Anterior cingulate cortex (tissue), 58 donors: ENCODE measurements around the gene TGFBI.

Experiments used
- DNase-seq, 58 donors: peaks; one replicate each; lab custom pipeline; 2025; lab: John Stamatoyannopoulos, UW

The TGFBI gene

GRCh38 chr5:136028782-136029742 is at the start of gene TGFBI:
TGFBI (plus strand) TSS chr5:136028988; CDS start chr5:136029056, 68 bp downstream.
- DNase-seq, result peak in 5 of 58 donors; percentile 8 to 21 (median 12)

DNA sequence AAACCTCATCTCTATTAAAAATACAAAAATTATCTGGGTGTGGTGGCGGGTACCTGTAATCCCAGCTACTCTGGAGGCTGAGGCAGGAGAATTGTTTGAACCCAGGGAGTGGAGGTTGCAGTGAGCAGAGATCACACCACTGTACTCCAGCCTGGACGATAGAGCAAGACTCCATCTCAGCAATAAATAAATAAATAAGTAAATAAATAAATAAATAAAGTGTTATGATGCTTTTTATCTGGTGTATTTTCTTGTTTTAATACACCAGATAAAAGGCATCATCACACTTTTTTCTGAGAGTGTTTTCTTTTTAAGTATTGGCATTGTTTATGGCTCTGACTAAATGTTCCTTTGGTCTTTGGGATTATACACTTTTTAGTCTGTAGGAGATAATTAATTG is 49.8 kb upstream of the TGFBI start:
- DNase-seq, result no peak

DNA sequence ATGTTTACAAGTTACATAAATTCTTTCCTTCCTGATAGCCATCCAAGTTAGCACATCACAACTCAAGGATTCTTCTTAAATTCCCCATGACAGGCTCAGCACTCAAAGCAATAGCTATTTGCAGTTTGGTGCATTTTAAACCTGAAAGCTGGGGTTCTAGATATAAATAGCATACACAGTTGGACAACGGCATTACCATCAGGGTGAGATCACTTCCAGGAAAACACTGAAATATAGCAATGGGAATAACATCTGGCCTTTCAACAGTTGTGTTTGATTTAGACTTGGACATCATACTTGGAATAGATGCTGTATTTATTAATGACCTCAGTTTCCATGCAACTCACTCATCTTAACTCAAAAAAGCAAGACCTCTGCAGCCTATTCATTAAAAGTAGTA is 49.3 kb upstream of the TGFBI start:
- no peak for DNase-seq

GRCh38 chr5:135980620-135981019 is 48.2 kb upstream of the TGFBI start:
- no peak for DNase-seq

GRCh38 chr5:135985951-135986350 is 42.8 kb upstream of the TGFBI start:
- no peak for DNase-seq

- DNase-seq, result no peak
Measured at GRCh38 chr5:135986401-135986800, 42.4 kb upstream of the TGFBI start.

GRCh38 chr5:135986891-135987401 is 41.8 kb upstream of the TGFBI start:
- no peak for DNase-seq

GRCh38 chr5:135988546-135988945 is 40.2 kb upstream of the TGFBI start:
- DNase-seq, result no peak

DNA sequence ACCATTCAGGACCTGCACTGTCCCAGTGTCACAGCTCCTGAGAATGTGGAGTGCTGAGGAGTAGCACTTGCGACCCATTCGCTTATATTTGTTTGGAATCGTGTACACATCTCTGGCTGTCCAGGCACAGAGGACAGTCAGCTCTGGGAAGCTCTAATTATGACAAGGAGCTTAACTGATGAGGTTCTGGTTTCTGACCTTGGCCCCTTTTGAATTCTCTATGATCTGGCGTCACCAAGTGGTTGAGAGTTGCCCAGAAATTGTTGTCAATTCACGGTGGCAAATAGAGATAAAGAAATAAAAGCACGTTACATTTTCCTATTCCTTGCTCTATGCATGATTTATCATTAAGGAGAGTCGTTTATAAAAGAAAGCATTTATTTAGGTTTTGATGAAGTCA is 39.1 kb upstream of the TGFBI start:
- no peak for DNase-seq

DNA sequence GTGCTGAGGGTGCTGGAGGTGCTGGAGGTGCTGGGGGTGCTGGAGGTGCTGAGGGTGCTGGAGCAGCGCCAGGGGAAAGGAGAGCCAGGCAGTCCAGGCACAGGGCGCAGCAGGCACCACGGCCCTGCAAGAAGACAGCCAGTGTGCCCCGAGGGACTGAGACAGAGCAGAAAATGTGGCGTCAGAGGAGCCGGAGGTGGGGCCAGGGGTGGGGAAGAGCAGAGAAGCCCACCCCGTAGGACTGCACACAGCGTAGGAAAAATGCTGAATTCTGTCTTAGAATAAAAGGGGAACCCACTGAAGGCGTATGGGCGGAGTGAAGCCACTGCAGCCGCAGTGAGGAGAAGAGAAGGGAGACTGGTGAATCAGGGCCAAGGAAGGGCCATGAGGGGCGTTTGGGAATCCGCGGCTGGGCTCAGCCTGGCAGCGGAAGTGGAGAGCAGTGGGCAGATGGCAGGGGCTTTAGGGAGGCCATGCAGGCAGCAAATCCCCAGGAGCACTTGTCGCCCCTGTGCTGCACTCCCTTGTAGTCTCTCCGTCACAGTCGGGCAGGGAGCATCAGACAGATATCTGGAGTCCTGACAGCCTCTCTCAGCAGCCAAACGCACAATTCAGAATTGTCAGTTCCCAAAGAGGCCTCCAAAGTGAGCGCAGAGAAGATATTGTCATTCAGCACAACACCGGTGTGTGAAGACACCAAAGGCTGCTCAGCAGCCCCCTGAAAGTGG is 38.1 kb upstream of the TGFBI start:
- no peak for DNase-seq

- no peak for DNase-seq
Measured at GRCh38 chr5:135991429-135991828, 37.4 kb upstream of the TGFBI start.

DNA sequence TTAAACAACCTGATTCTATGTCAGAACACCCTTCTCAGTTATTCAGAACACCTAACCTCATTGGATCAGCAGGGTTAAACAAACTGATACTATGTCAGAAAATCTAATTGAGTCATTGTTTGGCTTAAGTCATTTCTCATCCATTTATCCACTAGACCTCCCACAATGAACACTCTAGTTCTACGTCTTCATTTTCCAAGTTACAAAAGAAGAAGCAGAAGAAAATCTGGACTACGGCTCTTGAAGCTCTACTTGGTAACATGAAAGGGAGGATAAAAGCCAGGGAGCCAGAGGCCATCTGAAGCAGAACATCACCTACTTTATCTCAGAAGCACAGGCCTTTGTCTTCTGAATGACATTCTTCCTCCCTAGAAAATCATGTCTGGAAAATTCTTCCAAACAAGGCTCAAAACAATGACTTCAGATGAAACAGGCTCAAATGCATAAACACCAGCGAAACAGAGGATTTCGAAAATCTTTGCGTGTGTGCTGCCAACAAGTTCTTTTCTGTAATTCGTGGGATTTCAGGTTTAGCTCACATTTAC is 35.4 kb upstream of the TGFBI start:
- no peak for DNase-seq

GRCh38 chr5:135993880-135994636 is 34.7 kb upstream of the TGFBI start:
- no peak for DNase-seq

- DNase-seq, result no peak
Measured at GRCh38 chr5:135995976-135996375, 32.8 kb upstream of the TGFBI start.

DNA sequence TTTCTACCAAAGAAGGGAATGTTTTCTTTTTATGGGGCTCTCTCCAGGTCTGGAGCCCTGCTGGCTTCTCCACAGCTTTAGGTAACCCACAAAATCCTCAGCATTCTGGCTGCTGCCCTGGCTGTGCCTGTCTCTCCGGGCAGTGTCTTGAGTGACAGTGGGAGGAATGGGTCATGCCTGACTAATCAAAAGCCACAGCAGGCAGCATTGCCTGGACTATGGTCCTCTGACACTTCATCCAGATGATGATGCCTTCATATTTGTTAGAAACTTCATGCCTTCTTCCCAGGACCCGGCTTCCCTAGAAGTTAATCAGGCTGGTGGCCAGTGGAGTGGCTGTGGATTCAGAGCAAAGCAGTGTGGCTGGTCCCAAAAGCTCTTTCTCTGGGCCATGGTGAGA is 32.2 kb upstream of the TGFBI start:
- DNase-seq, result no peak

DNA sequence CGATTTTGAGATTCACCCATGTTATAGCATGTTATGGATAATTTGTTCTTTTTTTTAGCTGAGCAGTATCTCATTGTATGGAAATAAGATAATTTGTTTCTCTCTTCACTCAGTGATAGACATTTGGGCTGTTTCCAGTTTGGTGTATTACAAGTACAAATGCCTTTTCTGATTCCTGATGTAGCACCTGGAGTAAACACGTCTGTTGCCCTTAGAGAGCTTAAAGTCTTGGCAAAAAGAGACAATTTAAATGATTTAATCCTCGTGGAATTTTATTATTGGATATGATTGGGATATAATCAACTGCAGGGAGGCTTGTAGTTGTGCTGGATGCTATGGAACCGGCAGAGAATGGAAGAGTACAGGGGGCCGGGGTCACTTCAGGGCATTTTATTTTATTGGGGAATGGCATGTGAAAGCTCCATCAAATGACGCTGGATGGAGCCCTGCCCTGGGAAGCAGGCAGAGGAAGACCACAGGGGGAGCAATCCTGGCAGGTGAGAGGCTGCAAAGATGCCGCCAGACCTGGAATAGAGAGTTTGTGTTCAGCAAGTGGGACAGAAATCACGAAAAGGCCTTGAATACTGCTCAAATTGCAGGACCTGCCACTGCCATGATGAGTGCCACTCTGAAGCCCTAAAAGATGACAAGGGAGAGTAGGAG is 31.0 kb upstream of the TGFBI start:
- no peak for DNase-seq

GRCh38 chr5:135998889-135999288 is 29.9 kb upstream of the TGFBI start:
- DNase-seq, result no peak

- DNase-seq, result peak in 1 of 58 donors; percentile 13
Measured at GRCh38 chr5:135999406-136000139, 29.2 kb upstream of the TGFBI start.

DNA sequence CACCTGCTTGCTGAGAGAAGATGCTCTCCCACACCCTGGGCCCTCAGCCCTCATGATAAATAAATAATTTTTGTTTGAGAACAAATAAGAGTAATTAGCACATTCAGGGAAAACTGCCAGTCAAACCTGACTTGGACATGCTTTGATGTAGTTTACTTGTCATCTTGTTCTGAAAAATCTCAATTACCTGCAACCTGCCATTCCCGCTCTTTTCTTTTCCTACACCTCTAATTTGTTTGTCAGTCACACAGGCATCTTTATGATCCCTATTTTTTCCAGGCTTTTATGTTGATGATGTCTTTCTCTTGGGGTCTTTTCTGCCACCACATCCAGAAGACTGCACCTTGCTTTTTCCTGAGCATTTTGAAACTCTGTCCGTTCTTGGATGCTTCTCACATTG is 28.6 kb upstream of the TGFBI start:
- DNase-seq, result no peak
